Activated naive CD4-positive, alpha-beta T cell treated with anti-CD3 and anti-CD28 coated beads, Interleukin-2, amount 10 ng/mL, durations not matched to agents 7 days and 5 days (primary cell): ENCODE measurements around the gene HAX1.

Experiments
- CTCF ChIA-PET: fragments of 350-600 bp; sonication (Branson Sonifier 250); formaldehyde crosslinking; loops from one replicate; lab custom pipeline; 2021; ENCODE audit warnings: antibody characterized with exemption; lab: Charles Lee
- DNase-seq: peaks from one replicate; pipeline ENCODE4 v3.0.0-alpha.2; 2020
- H3K27ac Mint-ChIP-seq: one replicate; pipeline ENCODE4 v1.8.0; 2021; ENCODE audit warnings: mild to moderate bottlenecking, moderate library complexity, mixed read lengths
- H3K27me3 Mint-ChIP-seq: one replicate; pipeline ENCODE4 v1.8.0; 2021; ENCODE audit warnings: mild to moderate bottlenecking, mixed read lengths
- H3K36me3 Mint-ChIP-seq: one replicate; pipeline ENCODE4 v1.8.0; 2021; ENCODE audit warnings: mixed read lengths
- H3K4me1 Mint-ChIP-seq: one replicate; pipeline ENCODE4 v1.8.0; 2021; ENCODE audit warnings: mixed read lengths
- H3K4me3 Mint-ChIP-seq: one replicate; pipeline ENCODE4 v1.8.0; 2021; ENCODE audit warnings: mild to moderate bottlenecking, moderate library complexity, mixed read lengths
- H3K9me3 Mint-ChIP-seq: one replicate; pipeline ENCODE4 v1.8.0; 2021; ENCODE audit warnings: mixed read lengths

The HAX1 gene

GRCh38 chr1:154324669-154325582 lies 52.5 kb downstream of the HAX1 start, which contains the start of gene ATP8B2:
Gene ATP8B2 (plus strand): TSS chr1:154325525. CDS start chr1:154328142, 2,617 bp downstream.
- DNase-seq: peak; percentile 86
- H3K27ac Mint-ChIP-seq: peak within 1 kb of the TSS; percentile 90
- no peaks in the 10 kb centered on the region for H3K9me3 Mint-ChIP-seq
- peaks cover 46% of the 10 kb centered on the region for H3K27me3 Mint-ChIP-seq
- H3K4me1 Mint-ChIP-seq: peaks cover 38% of the 10 kb centered on the region
- peak within 1 kb of the TSS; percentile 91 for H3K4me3 Mint-ChIP-seq
- peaks cover 11% of the 10 kb centered on the region for H3K36me3 Mint-ChIP-seq
- CTCF ChIA-PET: interaction anchor here (0.9 to 6.6 kb wide), 9 partner anchors 11 to 130 kb away, joined by 3 to 89 read pairs (median 4); no protein-coding TSS in a partner anchor
